SK-N-SH treated with all-trans-retinoic acid at 6 μM for 48 hours (cell line): ENCODE data around the gene EPHX1.

Experiments
- ATAC-seq: fragments of 200-7000 bp; cut with Tn5 transposase; 3 replicates; pipeline ENCODE4 v1.9.1; 2020; ENCODE audit warnings: mild to moderate bottlenecking, moderate library complexity
- ARNTL ChIP-seq: fragments of 450-650 bp; formaldehyde crosslinking; IDR thresholded peaks from 2 replicates; pipeline ENCODE4 v1.5.0; 2020; ENCODE audit warnings: low read depth, mild to moderate bottlenecking, moderate library complexity, borderline replicate concordance
- BACH2 ChIP-seq: fragments of 250-450 bp; sonication (Bioruptor Pico); IDR thresholded peaks from 2 replicates; pipeline ENCODE4 v1.9.0; 2021; ENCODE audit warnings: mild to moderate bottlenecking, borderline replicate concordance
- CSRNP3 ChIP-seq: fragments of 250-450 bp; sonication (Bioruptor Pico); IDR thresholded peaks from 2 replicates; pipeline ENCODE4 v1.5.1; 2021; ENCODE audit warnings: mild to moderate bottlenecking, moderate library complexity
- GLIS3 ChIP-seq: fragments of 250-450 bp; sonication (Bioruptor Pico); IDR thresholded peaks from 2 replicates; pipeline ENCODE4 v1.5.0; 2020; ENCODE audit warnings: mild to moderate bottlenecking, moderate library complexity
- ISL1 ChIP-seq: fragments of 250-450 bp; sonication (Bioruptor Pico); IDR thresholded peaks from 2 replicates; pipeline ENCODE4 v2.1.2; 2022; ENCODE audit warnings: mild to moderate bottlenecking, moderate library complexity
- OSR1 ChIP-seq: fragments of 250-450 bp; sonication (Bioruptor Pico); IDR thresholded peaks from 2 replicates; pipeline ENCODE4 v1.8.0; 2022; ENCODE audit warnings: moderate library complexity, mild to moderate bottlenecking, inconsistent platforms
- PATZ1 ChIP-seq: fragments of 250-450 bp; sonication (Bioruptor Pico); IDR thresholded peaks from 2 replicates; pipeline ENCODE4 v1.8.0; 2020; ENCODE audit warnings: mild to moderate bottlenecking, moderate library complexity, borderline replicate concordance
- POU6F1 ChIP-seq: fragments of 250-450 bp; sonication (Bioruptor Pico); IDR thresholded peaks from 2 replicates; pipeline ENCODE4 v1.8.0; 2021; ENCODE audit warnings: low read depth, mild to moderate bottlenecking, moderate library complexity, borderline replicate concordance
- PPARA ChIP-seq: fragments of 250-450 bp; sonication (Bioruptor Pico); IDR thresholded peaks from 2 replicates; pipeline ENCODE4 v1.5.0; 2020; ENCODE audit warnings: mild to moderate bottlenecking, borderline replicate concordance
- SNAI2 ChIP-seq: fragments of 250-450 bp; sonication (Bioruptor Pico); IDR thresholded peaks from 2 replicates; pipeline ENCODE4 v1.5.0; 2020; ENCODE audit warnings: mild to moderate bottlenecking, moderate library complexity
- TCF4 ChIP-seq: fragments of 250-450 bp; sonication (Bioruptor Pico); IDR thresholded peaks from 2 replicates; pipeline ENCODE4 v1.8.0; 2021; ENCODE audit warnings: mild to moderate bottlenecking, moderate library complexity, borderline replicate concordance
- TOX ChIP-seq: fragments of 250-450 bp; sonication (Bioruptor Pico); IDR thresholded peaks from 2 replicates; pipeline ENCODE4 v1.8.0; 2021; ENCODE audit warnings: mild to moderate bottlenecking, moderate library complexity, borderline replicate concordance
- ZC3H10 ChIP-seq: fragments of 250-450 bp; sonication (Bioruptor Pico); IDR thresholded peaks from 2 replicates; pipeline ENCODE4 v1.5.1; 2021; ENCODE audit warnings: mild to moderate bottlenecking, moderate library complexity
- ZFP3 ChIP-seq: fragments of 250-450 bp; sonication (Bioruptor Pico); IDR thresholded peaks from 2 replicates; pipeline ENCODE4 v1.5.0; 2020; ENCODE audit warnings: mild to moderate bottlenecking, moderate library complexity
- ZFP30 ChIP-seq: fragments of 450-650 bp; formaldehyde crosslinking; IDR thresholded peaks from 2 replicates; pipeline ENCODE4 v1.5.0; 2022; ENCODE audit warnings: mild to moderate bottlenecking, moderate library complexity
- ZNF565 ChIP-seq: fragments of 450-650 bp; formaldehyde crosslinking; conservative IDR thresholded peaks from 2 replicates; pipeline ENCODE4 v1.5.0; 2020; ENCODE audit warnings: low read depth, mild to moderate bottlenecking, moderate library complexity
- ZNF70 ChIP-seq: fragments of 450-650 bp; formaldehyde crosslinking; IDR thresholded peaks from 2 replicates; pipeline ENCODE4 v1.5.0; 2020; ENCODE audit warnings: mild to moderate bottlenecking, moderate library complexity
- ZNF8 ChIP-seq: fragments of 450-650 bp; formaldehyde crosslinking; IDR thresholded peaks from 2 replicates; pipeline ENCODE4 v1.5.0; 2020; ENCODE audit warnings: mild to moderate bottlenecking, moderate library complexity
- TF ChIP-seq, protein P1 (sequence below): fragments of 250-450 bp; sonication (Bioruptor Pico); IDR thresholded peaks from 2 replicates; pipeline ENCODE4 v1.5.0; 2020; ENCODE audit warnings: mild to moderate bottlenecking, moderate library complexity
- TF ChIP-seq, protein P2 (sequence below): fragments of 250-450 bp; sonication (Bioruptor Pico); IDR thresholded peaks from 2 replicates; pipeline ENCODE4 v1.5.1; 2020; ENCODE audit warnings: low read depth, mild to moderate bottlenecking, moderate library complexity

The EPHX1 gene

GRCh38 chr1:225830841-225831240, 20.9 kb downstream of the EPHX1 start:
- TF ChIP-seq CSRNP3 (no peak), ISL1 (CRISPR knock-in tag) (no peak), ZNF8 (CRISPR knock-in tag) (no peak), OSR1 (CRISPR knock-in tag) (no peak), ZFP3 (CRISPR knock-in tag) (no peak)
- no peak for ATAC-seq

GRCh38 chr1:225834417-225835329, 24.7 kb downstream of the EPHX1 start:
- no peak for TF ChIP-seq SNAI2 (CRISPR knock-in tag)
- no peak for TF ChIP-seq CSRNP3
- TF ChIP-seq ZNF8 (CRISPR knock-in tag), result no peak
- no peak for TF ChIP-seq ZC3H10 (CRISPR knock-in tag)
- TF ChIP-seq PATZ1 (CRISPR knock-in tag), result no peak
- no peak for TF ChIP-seq ZNF70 (CRISPR knock-in tag)
- TF ChIP-seq ZFP30 (CRISPR knock-in tag), result no peak
- no peak for TF ChIP-seq BACH2 (CRISPR knock-in tag)
- TF ChIP-seq, protein P1, sequence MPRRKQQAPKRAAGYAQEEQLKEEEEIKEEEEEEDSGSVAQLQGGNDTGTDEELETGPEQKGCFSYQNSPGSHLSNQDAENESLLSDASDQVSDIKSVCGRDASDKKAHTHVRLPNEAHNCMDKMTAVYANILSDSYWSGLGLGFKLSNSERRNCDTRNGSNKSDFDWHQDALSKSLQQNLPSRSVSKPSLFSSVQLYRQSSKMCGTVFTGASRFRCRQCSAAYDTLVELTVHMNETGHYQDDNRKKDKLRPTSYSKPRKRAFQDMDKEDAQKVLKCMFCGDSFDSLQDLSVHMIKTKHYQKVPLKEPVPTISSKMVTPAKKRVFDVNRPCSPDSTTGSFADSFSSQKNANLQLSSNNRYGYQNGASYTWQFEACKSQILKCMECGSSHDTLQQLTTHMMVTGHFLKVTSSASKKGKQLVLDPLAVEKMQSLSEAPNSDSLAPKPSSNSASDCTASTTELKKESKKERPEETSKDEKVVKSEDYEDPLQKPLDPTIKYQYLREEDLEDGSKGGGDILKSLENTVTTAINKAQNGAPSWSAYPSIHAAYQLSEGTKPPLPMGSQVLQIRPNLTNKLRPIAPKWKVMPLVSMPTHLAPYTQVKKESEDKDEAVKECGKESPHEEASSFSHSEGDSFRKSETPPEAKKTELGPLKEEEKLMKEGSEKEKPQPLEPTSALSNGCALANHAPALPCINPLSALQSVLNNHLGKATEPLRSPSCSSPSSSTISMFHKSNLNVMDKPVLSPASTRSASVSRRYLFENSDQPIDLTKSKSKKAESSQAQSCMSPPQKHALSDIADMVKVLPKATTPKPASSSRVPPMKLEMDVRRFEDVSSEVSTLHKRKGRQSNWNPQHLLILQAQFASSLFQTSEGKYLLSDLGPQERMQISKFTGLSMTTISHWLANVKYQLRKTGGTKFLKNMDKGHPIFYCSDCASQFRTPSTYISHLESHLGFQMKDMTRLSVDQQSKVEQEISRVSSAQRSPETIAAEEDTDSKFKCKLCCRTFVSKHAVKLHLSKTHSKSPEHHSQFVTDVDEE (CRISPR knock-in tag), result no peak
- TF ChIP-seq ISL1 (CRISPR knock-in tag), result no peak
- TF ChIP-seq GLIS3 (CRISPR knock-in tag), result no peak
- TF ChIP-seq TCF4, result no peak
- TF ChIP-seq ZFP3 (CRISPR knock-in tag), result no peak
- no peak for TF ChIP-seq POU6F1 (CRISPR knock-in tag)
- TF ChIP-seq, protein P2, sequence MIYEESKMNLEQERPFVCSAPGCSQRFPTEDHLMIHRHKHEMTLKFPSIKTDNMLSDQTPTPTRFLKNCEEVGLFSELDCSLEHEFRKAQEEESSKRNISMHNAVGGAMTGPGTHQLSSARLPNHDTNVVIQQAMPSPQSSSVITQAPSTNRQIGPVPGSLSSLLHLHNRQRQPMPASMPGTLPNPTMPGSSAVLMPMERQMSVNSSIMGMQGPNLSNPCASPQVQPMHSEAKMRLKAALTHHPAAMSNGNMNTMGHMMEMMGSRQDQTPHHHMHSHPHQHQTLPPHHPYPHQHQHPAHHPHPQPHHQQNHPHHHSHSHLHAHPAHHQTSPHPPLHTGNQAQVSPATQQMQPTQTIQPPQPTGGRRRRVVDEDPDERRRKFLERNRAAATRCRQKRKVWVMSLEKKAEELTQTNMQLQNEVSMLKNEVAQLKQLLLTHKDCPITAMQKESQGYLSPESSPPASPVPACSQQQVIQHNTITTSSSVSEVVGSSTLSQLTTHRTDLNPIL (CRISPR knock-in tag), result no peak
- no peak for TF ChIP-seq ZNF565 (CRISPR knock-in tag)
- peak; percentile 83 for ATAC-seq

DNA sequence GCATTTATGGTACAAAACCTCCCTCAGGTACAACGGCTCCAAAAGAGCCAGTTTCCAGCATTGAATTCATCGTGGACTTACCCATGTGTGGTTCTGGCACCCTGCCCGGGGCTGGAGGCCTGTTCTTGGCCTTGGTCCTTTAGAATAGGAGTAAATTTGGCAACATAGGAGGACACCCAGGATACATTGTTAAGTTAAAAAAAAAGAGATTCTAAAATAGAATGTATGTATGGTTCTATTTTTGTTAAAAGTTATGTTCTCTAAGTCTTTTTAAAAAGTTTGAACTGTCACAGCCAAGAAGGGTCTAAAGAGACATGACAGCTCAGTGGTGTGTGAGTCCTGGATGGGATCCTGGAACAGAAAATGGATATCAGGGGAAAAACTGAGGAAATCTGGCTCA, 25.9 kb downstream of the EPHX1 start:
- ATAC-seq, result 0 out of 3 replicates have a peak, but pooled peaks have one; percentile 9
- TF ChIP-seq ARNTL (no peak), ZNF8 (CRISPR knock-in tag) (no peak), OSR1 (CRISPR knock-in tag) (no peak), TCF4 (no peak), SNAI2 (CRISPR knock-in tag) (no peak), BACH2 (CRISPR knock-in tag) (no peak), PPARA (CRISPR knock-in tag) (no peak), POU6F1 (CRISPR knock-in tag) (no peak), TOX (no peak), ZFP30 (CRISPR knock-in tag) (no peak), ZNF70 (CRISPR knock-in tag) (no peak)
- TF ChIP-seq, protein P2 (CRISPR knock-in tag), result no peak
